HuH-7 (cell line): Measurements from ENCODE around the gene TJAP1.
"Not testable (repeated sequence)": the region's sequence is repeated elsewhere in the genome, so short reads cannot be mapped to it uniquely, and the experiment has no call there.

Source experiments
- DNase-seq: peaks from one replicate; pipeline ENCODE4 v3.0.0; 2011; ENCODE audit warnings: low spot score

TJAP1 gene

GRCh38 chr6:43539409-43539808, 62.0 kb downstream of the TJAP1 start:
- not testable (repeated sequence) for DNase-seq

- DNase-seq = no peak
Observed at GRCh38 chr6:43540507-43540906, 63.1 kb downstream of the TJAP1 start.

DNA sequence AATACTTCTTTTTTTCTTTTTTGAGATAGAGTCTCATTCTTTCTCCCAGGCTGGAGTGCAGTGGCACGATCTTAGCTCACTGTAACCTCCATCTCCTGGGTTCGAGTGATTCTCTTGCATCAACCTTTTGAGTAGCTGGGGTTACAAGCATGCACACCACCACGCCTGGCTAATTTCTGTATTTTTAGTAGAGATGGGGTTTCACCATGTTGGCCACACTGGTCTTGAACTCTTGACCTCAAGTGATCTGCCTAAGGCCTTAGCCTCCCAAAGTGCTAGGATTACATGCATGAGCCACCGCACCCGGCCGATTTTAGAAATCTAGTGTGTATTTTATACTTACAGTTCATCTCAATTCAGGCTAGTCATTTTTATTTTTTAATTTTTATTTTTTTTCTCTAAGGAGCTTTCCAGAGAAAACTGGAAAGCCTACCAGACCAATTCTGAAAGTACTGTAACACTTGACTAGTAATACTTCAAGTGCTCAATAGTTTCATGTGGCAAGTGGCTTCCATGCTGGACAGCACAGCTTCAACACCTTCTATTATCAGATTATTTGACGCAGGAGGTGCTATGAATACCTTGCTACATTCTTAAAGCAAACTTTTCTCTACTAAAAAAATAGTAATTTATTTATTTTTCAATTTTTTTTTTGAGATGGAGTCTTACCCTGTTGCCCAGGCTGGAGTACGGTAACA, 64.6 kb downstream of the TJAP1 start:
- DNase-seq = no peak

GRCh38 chr6:43544461-43544860, 67.1 kb downstream of the TJAP1 start:
- no peak for DNase-seq

DNA sequence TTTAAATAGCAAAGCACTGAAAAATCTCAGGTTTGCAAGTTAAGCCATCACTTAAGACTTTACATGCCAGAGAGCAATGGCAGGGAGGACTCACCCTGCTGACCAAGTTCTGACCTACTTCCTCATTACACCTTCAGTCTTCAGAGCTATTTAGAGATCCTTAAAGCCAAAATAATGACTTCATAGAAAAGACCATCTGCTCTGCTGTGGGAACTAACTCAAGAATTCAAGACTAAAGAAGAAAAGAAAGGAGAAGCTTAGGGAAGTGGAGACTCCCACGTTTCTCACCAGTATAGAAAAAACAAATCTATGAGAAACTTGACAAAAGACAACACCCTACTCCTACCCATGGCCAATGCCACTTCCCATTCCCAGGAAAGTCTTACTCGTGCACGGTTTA, 69.9 kb downstream of the TJAP1 start:
- DNase-seq = no peak
